Thyroid gland (tissue), 4 donors: Measurements from ENCODE around the gene WLS.

Source experiments
- POLR2A ChIP-seq, 2 donors: fragments of 450-650 bp; IDR thresholded peaks; one replicate each; pipeline ENCODE4 v1.6.1; 2017; ENCODE audit warnings: antibody characterized with exemption in 2 of 2, mild to moderate bottlenecking in 2 of 2, moderate library complexity in 1 of 2
- TF ChIP-seq, protein P1 (sequence below), 6 experiments: fragments of 200-600 bp in 3 of 6; fragments of 450-650 bp in 3 of 6; sonication (generic) in 3 of 6; IDR thresholded peaks; one replicate each; pipeline ENCODE4 v1.5.1; 2016 to 2019; ENCODE audit warnings: antibody characterized with exemption in 6 of 6, mild to moderate bottlenecking in 2 of 6, inconsistent platforms in 1 of 6, moderate library complexity in 1 of 6

- TF ChIP-seq, protein P1, sequence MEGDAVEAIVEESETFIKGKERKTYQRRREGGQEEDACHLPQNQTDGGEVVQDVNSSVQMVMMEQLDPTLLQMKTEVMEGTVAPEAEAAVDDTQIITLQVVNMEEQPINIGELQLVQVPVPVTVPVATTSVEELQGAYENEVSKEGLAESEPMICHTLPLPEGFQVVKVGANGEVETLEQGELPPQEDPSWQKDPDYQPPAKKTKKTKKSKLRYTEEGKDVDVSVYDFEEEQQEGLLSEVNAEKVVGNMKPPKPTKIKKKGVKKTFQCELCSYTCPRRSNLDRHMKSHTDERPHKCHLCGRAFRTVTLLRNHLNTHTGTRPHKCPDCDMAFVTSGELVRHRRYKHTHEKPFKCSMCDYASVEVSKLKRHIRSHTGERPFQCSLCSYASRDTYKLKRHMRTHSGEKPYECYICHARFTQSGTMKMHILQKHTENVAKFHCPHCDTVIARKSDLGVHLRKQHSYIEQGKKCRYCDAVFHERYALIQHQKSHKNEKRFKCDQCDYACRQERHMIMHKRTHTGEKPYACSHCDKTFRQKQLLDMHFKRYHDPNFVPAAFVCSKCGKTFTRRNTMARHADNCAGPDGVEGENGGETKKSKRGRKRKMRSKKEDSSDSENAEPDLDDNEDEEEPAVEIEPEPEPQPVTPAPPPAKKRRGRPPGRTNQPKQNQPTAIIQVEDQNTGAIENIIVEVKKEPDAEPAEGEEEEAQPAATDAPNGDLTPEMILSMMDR (IDR thresholded peaks at IDR 0.05), result peak in 4 of 6 experiments; percentile 39 to 78 (median 59)
- no peak for TF ChIP-seq POLR2A (IDR thresholded peaks at IDR 0.05)
These were observed 120.5 kb downstream of the WLS start for GRCh38 chr1:68111519-68112436.
